NCI-H128 (cell line): ENCODE measurements around the gene HTT-AS.

Experiments used
- DNase-seq: peaks from one replicate; lab custom pipeline; 2025; ENCODE audit not compliant: unreplicated experiment; lab: John Stamatoyannopoulos, UW

The HTT-AS gene

GRCh38 chr4:3091464-3091863, 17.1 kb upstream of the HTT-AS start:
- no peak for DNase-seq

- DNase-seq = no peak
Measured at GRCh38 chr4:3087115-3087797, 12.9 kb upstream of the HTT-AS start.

GRCh38 chr4:3085948-3086670, 11.8 kb upstream of the HTT-AS start:
- DNase-seq = no peak

- DNase-seq = no peak
Measured at GRCh38 chr4:3083732-3084131, 9.4 kb upstream of the HTT-AS start.

- DNase-seq = no peak
Measured at GRCh38 chr4:3082925-3083515, 8.7 kb upstream of the HTT-AS start.

- DNase-seq = no peak
Measured at GRCh38 chr4:3079694-3080123, 5.4 kb upstream of the HTT-AS start.

- no peak for DNase-seq
Measured at GRCh38 chr4:3077796-3078195, 3.5 kb upstream of the HTT-AS start.

- no peak for DNase-seq
Measured at GRCh38 chr4:3075652-3075981, 1.3 kb upstream of the HTT-AS start.

- DNase-seq = peak; percentile 18
Measured at GRCh38 chr4:3074846-3075651, 711 bp upstream of the HTT-AS start.

GRCh38 chr4:3073158-3074077, 920 bp downstream of the HTT-AS start:
- DNase-seq = peak; percentile 13

GRCh38 chr4:3071811-3072210, 2.5 kb downstream of the HTT-AS start:
- DNase-seq = no peak

- no peak for DNase-seq
Measured at GRCh38 chr4:3070709-3071500, 3.4 kb downstream of the HTT-AS start.

GRCh38 chr4:3069661-3070199, 4.6 kb downstream of the HTT-AS start:
- no peak for DNase-seq

- DNase-seq = no peak
Measured at GRCh38 chr4:3067473-3068001, 6.8 kb downstream of the HTT-AS start.

GRCh38 chr4:3066836-3067400, 7.4 kb downstream of the HTT-AS start:
- DNase-seq = no peak

- DNase-seq = no peak
Measured at GRCh38 chr4:3065551-3065950, 8.8 kb downstream of the HTT-AS start.

GRCh38 chr4:3062471-3062870, 11.9 kb downstream of the HTT-AS start:
- no peak for DNase-seq

GRCh38 chr4:3060946-3061345, 13.4 kb downstream of the HTT-AS start:
- no peak for DNase-seq

GRCh38 chr4:3059943-3060342, 14.4 kb downstream of the HTT-AS start:
- no peak for DNase-seq
